ENCODE data around the gene ATXN7.

ATXN7 gene

DNA sequence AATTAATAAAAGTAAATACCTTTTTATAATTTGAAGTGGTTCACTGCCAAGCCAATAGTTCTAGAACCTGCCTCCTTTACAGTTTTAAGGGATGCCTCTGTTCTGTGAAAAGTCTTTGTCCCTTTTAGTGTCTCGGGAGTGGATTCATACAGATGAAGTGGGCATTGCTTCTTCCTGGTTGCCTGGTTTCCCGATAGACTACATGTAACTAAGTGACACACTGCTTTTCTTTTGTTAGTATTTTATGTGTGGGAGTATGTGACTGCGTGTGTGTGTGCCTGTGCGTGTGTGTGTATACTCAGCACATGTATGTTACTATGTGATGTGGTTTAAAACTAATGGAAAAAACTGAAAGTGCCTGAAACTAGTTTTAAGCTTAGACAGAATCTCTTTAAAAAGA, 138.6 kb downstream of the ATXN7 start:
- TF ChIP-seq, protein P1, sequence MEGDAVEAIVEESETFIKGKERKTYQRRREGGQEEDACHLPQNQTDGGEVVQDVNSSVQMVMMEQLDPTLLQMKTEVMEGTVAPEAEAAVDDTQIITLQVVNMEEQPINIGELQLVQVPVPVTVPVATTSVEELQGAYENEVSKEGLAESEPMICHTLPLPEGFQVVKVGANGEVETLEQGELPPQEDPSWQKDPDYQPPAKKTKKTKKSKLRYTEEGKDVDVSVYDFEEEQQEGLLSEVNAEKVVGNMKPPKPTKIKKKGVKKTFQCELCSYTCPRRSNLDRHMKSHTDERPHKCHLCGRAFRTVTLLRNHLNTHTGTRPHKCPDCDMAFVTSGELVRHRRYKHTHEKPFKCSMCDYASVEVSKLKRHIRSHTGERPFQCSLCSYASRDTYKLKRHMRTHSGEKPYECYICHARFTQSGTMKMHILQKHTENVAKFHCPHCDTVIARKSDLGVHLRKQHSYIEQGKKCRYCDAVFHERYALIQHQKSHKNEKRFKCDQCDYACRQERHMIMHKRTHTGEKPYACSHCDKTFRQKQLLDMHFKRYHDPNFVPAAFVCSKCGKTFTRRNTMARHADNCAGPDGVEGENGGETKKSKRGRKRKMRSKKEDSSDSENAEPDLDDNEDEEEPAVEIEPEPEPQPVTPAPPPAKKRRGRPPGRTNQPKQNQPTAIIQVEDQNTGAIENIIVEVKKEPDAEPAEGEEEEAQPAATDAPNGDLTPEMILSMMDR (IDR thresholded peaks at IDR 0.05; ENCODE audit: extremely low read depth, insufficient read depth, missing control alignments), result no peak
- in situ Hi-C loops (cut with MboI; ENCODE audit: low pct_unique_long_range_greater_than_20kb, low sequenced_read_pairs, unreplicated experiment), result loop anchor here (25.0 kb wide), 1 partner anchor 640 kb away; no protein-coding TSS in a partner anchor
- DNase-seq (ENCODE audit: low spot score), result no peak

- no peak for DNase-seq (ENCODE audit: low spot score)
- TF ChIP-seq, protein P1 (IDR thresholded peaks at IDR 0.05; ENCODE audit: extremely low read depth, insufficient read depth, missing control alignments), result no peak
- in situ Hi-C loops (cut with MboI; ENCODE audit: low pct_unique_long_range_greater_than_20kb, low sequenced_read_pairs, unreplicated experiment), result loop anchor here (25.0 kb wide), 1 partner anchor 641 kb away; no protein-coding TSS in a partner anchor
Observed at GRCh38 chr3:64003589-64003988, 139.9 kb downstream of the ATXN7 start.

- in situ Hi-C loops (cut with MboI; ENCODE audit: low pct_unique_long_range_greater_than_20kb, low sequenced_read_pairs, unreplicated experiment), result loop anchor here (25.0 kb wide), 1 partner anchor 646 kb away; no protein-coding TSS in a partner anchor
- no peak for DNase-seq (ENCODE audit: low spot score)
- TF ChIP-seq, protein P1 (IDR thresholded peaks at IDR 0.05; ENCODE audit: extremely low read depth, insufficient read depth, missing control alignments), result no peak
Observed at GRCh38 chr3:64008017-64008416, 144.3 kb downstream of the ATXN7 start.

GRCh38 chr3:64008487-64009351, 145.1 kb downstream of the ATXN7 start:
- in situ Hi-C loops (cut with MboI; ENCODE audit: low pct_unique_long_range_greater_than_20kb, low sequenced_read_pairs, unreplicated experiment), result loop anchor here (25.0 kb wide), 1 partner anchor 646 kb away; no protein-coding TSS in a partner anchor
- DNase-seq (ENCODE audit: low spot score), result no peak
- TF ChIP-seq, protein P1 (IDR thresholded peaks at IDR 0.05; ENCODE audit: extremely low read depth, insufficient read depth, missing control alignments), result no peak

DNA sequence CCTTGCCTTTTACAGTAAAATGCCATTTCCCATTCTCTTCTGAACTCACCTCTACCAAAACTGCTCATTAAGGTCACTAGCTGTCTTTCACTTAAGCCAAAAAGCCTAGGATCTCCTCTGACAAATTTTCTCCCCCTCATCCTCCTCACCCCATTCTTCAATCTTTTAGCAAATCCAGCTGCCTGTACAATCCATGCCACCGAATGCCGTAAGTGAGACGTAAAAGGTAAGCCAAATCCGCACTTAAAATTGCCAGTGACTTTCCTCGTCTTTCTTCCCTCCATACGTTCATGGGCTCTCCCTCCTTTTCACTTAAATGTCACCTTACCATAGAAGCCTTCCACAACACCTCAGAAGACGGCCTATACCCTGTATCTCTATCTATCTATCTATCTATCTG, 145.9 kb downstream of the ATXN7 start:
- in situ Hi-C loops (cut with MboI; ENCODE audit: low pct_unique_long_range_greater_than_20kb, low sequenced_read_pairs, unreplicated experiment), result loop anchor here (25.0 kb wide), 1 partner anchor 647 kb away; no protein-coding TSS in a partner anchor
- no peak for DNase-seq (ENCODE audit: low spot score)
- TF ChIP-seq, protein P1 (IDR thresholded peaks at IDR 0.05; ENCODE audit: extremely low read depth, insufficient read depth, missing control alignments), result no peak

DNA sequence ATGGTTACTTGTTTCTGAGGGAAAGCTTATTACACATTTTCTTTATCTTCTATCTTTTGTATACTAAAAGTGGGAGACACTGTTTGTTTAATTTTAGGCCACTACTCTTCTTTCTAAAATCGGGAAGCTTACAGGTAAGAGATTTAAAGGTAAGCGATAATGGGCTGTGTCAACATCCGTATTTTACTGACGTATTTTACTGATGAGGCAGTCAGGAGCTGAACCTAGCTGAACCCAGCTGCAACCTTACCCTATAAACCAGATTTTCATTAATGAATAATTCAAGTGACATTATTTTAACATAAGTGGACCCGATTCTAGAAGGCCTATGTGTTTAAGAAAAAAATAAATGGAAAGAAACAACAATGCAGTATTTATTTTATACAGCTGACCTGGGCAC, 146.5 kb downstream of the ATXN7 start:
- in situ Hi-C loops (cut with MboI; ENCODE audit: low pct_unique_long_range_greater_than_20kb, low sequenced_read_pairs, unreplicated experiment), result loop anchor here (25.0 kb wide), 1 partner anchor 648 kb away; no protein-coding TSS in a partner anchor
- TF ChIP-seq, protein P1 (IDR thresholded peaks at IDR 0.05; ENCODE audit: extremely low read depth, insufficient read depth, missing control alignments), result no peak
- DNase-seq (ENCODE audit: low spot score), result no peak

All from GM13977 (cell line).